ENCODE results near the gene KPTN.

DNA sequence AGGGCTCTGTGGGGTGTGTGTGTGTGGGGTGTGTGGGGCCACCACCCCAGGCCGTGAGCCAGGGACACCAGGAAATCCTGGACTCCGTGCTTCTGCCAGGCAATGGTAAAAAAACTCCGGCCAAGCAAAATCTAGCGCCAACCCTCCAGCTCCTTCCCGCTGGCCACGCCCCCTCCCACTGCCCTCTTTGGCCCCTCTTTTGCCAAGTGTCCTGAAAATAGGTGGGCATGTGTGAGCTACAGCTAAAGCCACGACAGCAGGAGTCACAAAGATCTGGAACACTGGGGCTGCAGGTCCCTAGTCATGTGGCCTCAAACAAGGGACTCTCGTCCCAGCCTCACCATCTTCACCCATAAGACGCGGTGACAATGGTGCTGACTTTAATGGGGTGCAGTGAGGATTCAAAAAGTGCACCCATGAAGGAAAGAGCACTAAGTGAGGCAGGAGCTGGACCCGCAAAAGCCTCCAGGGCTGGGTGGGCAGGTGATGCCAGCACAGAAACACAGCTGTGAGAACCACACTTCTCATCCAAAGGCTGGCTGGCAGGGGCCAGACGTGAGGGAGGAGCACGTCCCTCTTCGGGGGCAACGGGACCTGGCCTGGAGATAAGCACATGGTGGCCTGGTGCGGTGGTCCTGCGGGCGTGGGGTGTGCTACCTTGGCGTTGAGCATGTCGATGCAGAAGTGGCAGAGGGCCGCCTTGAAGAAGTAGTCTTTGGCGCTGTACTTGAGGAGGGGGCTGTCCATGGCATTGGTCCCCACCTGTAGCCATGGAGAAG is 7.5 kb upstream of the KPTN start:
- TF ChIP-seq, protein P1, sequence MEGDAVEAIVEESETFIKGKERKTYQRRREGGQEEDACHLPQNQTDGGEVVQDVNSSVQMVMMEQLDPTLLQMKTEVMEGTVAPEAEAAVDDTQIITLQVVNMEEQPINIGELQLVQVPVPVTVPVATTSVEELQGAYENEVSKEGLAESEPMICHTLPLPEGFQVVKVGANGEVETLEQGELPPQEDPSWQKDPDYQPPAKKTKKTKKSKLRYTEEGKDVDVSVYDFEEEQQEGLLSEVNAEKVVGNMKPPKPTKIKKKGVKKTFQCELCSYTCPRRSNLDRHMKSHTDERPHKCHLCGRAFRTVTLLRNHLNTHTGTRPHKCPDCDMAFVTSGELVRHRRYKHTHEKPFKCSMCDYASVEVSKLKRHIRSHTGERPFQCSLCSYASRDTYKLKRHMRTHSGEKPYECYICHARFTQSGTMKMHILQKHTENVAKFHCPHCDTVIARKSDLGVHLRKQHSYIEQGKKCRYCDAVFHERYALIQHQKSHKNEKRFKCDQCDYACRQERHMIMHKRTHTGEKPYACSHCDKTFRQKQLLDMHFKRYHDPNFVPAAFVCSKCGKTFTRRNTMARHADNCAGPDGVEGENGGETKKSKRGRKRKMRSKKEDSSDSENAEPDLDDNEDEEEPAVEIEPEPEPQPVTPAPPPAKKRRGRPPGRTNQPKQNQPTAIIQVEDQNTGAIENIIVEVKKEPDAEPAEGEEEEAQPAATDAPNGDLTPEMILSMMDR (conservative IDR thresholded peaks at IDR 0.05 in 1 of 2, IDR thresholded peaks at IDR 0.05 in 1 of 2; ENCODE audit: low read depth in 1 of 2, low read length in 2 of 2), result no peak
- TF ChIP-seq EZH2 (IDR thresholded peaks at IDR 0.05; ENCODE audit: low read length, missing control alignments), result no peak

All from fibroblast of lung (primary cell).